MG63 (cell line): ENCODE data around the gene FBXL3. TPM values are rescaled to one million over a fixed set of nuclear protein-coding genes. Genes with fewer than 3 reads are reported as not detected.
A peak's percentile ranks its signal among the peaks of the same experiment; 100 is the strongest.
"Not testable (repeated sequence)": the region's sequence is repeated elsewhere in the genome, so short reads cannot be mapped to it uniquely, and the experiment has no call there.

Source experiments
- DNase-seq: peaks from one replicate; pipeline ENCODE4 v3.0.0-alpha.2; 2020
- H3K27me3 ChIP-seq: fragments of 250-450 bp; sonication (Bioruptor Pico); 2 replicates; pipeline ENCODE4 v1.5.1; 2020; ENCODE audit warnings: mild to moderate bottlenecking, moderate library complexity
- H3K36me3 ChIP-seq: fragments of 250-450 bp; sonication (Bioruptor Pico); 2 replicates; pipeline ENCODE4 v1.5.1; 2020; ENCODE audit warnings: mild to moderate bottlenecking, moderate library complexity
- H3K4me3 ChIP-seq: fragments of 250-450 bp; sonication (Bioruptor Pico); 2 replicates; pipeline ENCODE4 v1.5.1; 2020; ENCODE audit warnings: mild to moderate bottlenecking, moderate library complexity
- H3K9me3 ChIP-seq: fragments of 250-450 bp; sonication (Bioruptor Pico); 2 replicates; pipeline ENCODE4 v1.5.1; 2020; ENCODE audit warnings: mild to moderate bottlenecking, moderate library complexity
- total RNA-seq: library from RNA; depleted of rRNA; stranded (reverse); fragments of >200 nt; shearing (Covaris generic); gene quantifications from 2 replicates; pipeline ENCODE4 v1.2.3, GENCODE V29; 2014; ENCODE audit warnings: low replicate concordance; rRNA removed

Gene FBXL3
- total RNA-seq, 1 experiment from 2014 or later = 27.3 TPM

DNA sequence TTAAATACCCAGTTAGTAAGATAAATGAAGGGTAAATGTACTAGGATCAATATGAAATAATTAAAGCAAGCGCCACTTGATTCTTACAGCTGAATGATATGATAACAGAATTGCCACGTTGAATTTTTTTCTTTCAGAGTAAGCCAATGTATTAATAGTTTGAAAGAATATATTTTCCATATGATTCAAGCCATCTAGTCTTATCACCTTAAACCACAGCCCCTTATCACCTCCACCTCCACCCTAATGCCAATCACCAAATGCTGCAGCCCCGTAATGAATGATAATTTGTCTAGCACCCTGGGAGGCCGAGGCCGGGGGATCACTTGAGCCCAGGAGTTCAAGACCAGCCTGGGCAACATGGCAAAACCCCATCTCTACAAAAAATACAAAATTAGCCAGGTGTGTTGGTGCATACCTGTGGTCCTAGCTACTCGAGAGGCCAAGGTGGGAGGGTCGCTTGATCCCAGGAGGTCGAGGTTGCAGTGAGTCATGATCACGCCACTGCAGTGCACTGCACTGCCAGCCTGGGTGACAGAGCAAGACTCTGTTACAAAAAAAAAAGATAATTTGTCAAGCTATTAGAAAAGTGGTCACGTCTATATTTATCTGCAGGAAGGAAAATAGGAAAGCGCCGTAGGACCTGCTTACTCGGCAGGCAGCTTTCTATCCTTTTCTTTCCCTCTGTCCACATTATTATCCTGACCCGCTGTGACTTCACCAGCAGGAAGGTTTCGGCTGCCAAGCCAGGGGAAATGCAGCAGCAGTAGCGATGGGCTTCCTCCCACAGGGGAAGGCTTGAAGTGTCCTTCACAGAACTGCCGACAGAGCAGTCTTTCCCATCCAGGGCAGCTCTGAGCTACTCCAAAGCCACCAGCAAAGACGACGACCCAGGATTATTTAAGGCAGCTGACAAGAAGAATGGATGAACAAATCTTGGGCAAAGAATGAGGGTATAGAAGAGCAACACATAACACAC is 54.8 kb downstream of the FBXL3 start:
- Histone ChIP-seq H3K36me3 (no peaks in the 10 kb centered on the region), H3K27me3 (no peaks in the 10 kb centered on the region), H3K4me3 (no peak overlapping the region), H3K9me3 (no peaks in the 10 kb centered on the region)
- no peak for DNase-seq

DNA sequence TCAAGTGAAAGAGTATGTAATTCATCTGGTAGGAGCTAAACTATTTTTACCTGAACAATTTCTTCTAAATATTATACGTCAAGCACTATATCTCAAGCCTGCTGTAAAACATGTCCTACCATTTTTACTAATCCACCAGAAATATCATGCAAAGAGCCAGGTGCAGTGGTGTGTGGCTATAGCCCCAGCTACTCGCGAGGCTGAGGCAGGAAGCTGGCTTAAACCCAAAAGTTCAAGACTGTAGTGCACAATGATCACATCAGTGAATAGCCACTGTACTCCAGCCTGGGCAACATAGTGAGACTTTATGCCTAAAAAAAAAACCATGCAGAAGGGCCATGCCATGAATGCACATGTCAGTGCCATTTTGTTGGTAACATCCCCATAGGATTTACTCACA is 55.7 kb downstream of the FBXL3 start:
- DNase-seq = no peak
- Histone ChIP-seq H3K9me3 (no peaks in the 10 kb centered on the region), H3K36me3 (no peaks in the 10 kb centered on the region), H3K27me3 (no peaks in the 10 kb centered on the region), H3K4me3 (no peak overlapping the region)

DNA sequence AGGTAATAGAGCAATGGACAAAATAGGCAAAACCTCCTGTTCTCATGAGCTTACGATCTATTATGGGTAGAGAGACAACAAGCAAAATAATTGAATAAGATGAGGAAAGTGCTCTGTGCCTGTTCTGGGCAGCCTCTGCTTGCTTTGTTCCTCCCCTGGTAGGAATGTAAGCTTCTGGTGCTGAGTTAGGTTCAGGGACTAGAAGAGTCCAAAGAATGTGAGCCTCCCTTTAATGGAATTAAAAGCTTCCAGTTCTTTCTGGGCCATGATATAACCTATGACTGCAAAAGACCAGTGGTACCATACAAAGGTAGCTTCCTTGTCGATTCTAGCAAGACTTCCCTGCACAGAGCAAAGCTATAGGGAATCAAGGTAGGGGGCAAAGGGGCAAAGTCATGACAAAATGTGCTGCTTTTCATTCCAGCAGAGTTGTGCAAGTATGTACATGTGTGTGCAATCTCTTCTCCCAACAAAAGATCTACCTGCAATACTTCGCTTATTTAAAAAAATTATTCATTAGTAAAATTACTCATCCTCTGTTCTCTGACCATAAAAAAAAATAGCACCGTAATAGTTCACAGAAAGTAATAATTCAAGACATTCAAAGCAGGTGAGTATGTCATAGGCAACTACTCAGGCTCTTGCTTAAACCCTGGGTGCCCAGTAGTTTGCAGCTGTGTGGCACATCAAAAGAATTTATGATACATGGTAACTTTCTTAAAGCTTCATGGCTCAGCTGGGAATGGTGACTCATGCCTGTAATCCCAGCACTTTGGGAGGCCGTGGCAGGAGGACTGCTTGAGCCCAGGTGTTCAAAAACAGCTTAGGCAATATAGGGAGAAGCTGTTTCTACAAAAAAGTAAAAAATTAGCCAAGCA is 57.2 kb downstream of the FBXL3 start:
- Histone ChIP-seq H3K36me3 (no peaks in the 10 kb centered on the region), H3K27me3 (no peaks in the 10 kb centered on the region), H3K4me3 (no peak overlapping the region), H3K9me3 (no peaks in the 10 kb centered on the region)
- peak; percentile 5 for DNase-seq

DNA sequence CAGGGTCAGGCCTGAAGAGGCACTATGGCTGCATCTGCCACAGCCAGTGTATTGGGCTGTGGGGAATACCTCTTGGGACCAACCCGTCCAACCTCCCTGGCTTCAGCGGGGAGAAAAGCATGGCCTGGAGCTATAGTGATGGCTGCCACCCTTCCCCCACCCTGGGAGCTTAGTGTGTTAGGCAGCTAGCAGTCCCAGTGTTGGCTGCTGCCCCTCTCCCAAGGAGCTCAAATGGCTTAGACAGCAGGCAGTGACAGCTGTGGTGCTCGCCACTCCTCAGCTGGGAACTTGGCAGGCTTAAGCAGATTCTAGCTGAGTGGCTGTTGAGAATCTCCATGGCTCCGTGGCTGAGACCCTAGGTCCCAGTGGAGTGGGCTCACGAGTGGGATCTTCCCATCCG is 58.9 kb downstream of the FBXL3 start:
- H3K4me3 ChIP-seq = no peak overlapping the region
- H3K27me3 ChIP-seq = no peaks in the 10 kb centered on the region
- DNase-seq = no peak
- H3K36me3 ChIP-seq = no peaks in the 10 kb centered on the region
- H3K9me3 ChIP-seq = no peaks in the 10 kb centered on the region

DNA sequence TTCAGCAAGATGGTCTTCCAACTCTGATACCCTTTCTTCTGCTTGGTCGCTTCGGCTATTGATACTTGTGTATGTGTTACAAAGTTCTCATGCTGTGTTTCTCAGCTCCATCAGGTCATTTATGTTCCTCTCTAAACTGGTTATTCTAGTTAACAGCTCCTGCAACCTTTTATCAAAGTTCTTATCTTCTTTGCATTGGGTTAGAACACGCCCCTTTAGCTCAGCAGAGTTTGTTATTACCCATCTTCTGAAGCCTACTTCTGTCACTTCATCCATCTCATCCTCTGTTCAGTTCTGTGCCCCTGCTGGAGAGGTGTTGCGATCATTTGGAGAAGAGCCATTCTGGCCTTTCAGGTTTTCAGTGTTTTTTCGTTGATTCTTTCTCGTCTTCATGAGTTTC is 59.9 kb downstream of the FBXL3 start:
- Histone ChIP-seq H3K36me3 (no peaks in the 10 kb centered on the region), H3K27me3 (no peaks in the 10 kb centered on the region)

DNA sequence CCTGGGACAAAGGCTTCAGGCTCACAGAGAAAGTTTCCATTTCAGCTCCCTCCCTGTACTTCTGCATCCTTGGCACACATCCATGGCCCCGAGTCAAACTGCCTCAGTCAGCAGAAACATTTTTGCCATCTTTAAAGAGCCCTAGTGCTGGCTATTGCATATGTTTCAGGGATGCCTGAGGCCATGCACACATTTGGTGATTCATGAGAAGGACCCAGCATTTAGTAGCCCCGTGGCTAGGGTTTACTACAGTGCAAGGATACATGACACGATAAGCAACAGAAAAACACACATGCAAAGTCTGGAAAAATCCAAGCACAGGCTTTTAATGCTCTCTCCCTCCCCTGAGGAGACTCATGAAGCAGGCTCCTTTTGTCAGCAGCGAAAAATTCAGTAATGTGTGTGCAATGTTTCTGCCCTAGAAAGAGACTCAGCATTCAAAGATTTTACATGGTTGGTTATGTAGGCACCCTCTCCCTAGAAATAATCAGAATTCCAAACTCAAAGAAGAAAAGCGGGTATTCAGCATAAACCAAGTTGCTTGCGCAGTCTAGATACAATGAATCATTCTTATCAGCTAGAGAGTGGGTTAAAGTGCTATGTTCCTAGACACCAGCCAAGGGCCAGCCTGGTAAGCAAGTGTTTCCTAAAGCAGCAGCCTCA is 61.1 kb downstream of the FBXL3 start:
- H3K36me3 ChIP-seq = no peaks in the 10 kb centered on the region
- DNase-seq = peak; percentile 44
- H3K27me3 ChIP-seq = no peaks in the 10 kb centered on the region
- no peak overlapping the region for H3K4me3 ChIP-seq
- no peaks in the 10 kb centered on the region; the same call in 1 of the 2 replicates for H3K9me3 ChIP-seq

More for the DNA sequence above, 59.9 kb downstream of the FBXL3 start:
- no peak overlapping the region for H3K4me3 ChIP-seq
- DNase-seq = no peak
- no peaks in the 10 kb centered on the region for H3K9me3 ChIP-seq

DNA sequence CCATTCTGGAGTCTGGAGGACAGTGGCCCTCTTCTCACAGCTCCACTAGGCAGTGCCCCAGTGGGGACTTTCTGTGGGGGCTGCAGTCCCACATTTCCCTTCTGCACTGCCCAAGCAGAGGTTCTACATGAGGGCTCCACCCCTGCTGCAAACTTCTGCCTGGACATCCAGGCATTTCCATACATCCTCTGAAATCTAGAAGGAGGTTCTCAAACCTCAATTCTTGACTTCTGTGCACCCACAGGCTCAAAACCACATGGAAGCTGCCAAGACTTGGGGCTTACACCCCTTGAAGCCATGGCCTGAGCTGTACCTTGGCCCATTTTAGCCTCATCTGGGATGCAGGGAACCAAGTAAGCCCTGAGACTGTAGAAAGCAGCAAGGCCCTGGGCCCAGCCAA is 67.2 kb downstream of the FBXL3 start:
- H3K4me3 ChIP-seq, H3K36me3 ChIP-seq, DNase-seq: not testable (repeated sequence)

DNA sequence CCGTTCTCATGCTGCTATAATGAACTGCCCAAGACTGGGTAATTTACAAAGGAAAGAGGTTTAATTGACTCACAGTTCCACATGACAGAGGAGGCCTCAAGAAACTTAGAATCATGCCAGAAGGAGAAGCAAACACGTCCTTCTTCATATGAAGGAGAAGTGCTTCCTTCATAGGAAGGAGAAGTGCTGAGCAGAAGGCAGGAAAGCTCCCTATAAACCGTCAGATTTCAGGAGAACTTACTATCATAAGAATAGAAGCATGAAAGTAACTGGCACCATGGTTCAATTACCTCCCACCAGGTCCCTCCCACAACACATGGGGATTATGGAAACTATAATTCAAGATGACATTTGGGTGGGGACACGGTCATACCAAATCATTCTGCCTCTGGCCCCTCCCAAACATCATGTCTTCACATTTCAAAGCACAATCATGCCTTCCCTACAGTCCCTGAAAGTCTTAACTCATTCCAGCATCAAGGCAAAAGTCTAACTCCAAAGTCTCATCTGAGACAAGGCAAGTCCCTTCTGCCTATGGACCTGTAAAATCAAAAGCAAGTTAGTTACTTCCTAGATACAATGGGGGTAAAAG is 68.0 kb downstream of the FBXL3 start:
- Histone ChIP-seq H3K36me3 (no peaks in the 10 kb centered on the region), H3K4me3 (no peak overlapping the region), H3K27me3 (no peaks in the 10 kb centered on the region), H3K9me3 (peaks cover 12% of the 10 kb centered on the region)
- DNase-seq = no peak

More for the DNA sequence above, 67.2 kb downstream of the FBXL3 start:
- not testable (repeated sequence) for H3K27me3 ChIP-seq
- H3K9me3 ChIP-seq = peaks cover 12% of the 10 kb centered on the region

DNA sequence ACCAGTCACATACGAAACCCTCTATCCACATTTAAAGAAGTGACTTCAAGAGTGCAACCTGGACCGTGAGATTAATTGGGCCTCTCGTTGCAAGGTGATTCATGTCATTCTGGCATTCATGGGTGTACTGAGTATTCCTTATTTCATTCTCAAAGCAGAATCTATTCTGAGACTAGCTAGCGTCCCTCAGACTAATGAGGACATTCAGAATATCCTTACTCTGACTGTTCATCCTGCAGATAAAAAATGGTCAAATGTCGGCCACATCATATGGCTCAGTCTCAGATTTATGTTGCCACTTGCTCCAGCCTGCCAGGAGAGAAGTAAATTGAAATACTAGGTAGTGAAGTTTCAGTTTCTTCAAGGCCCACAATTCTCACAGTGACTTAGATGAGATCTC is 71.3 kb downstream of the FBXL3 start:
- H3K9me3 ChIP-seq = peaks cover 10% of the 10 kb centered on the region
- no peaks in the 10 kb centered on the region for H3K27me3 ChIP-seq
- H3K4me3 ChIP-seq = no peak overlapping the region
- H3K36me3 ChIP-seq = no peaks in the 10 kb centered on the region
- DNase-seq = no peak

Other genes starting within 250 kb of the FBXL3 start
- 14.9 and 19.3 TPM in 2 replicates for gene KCTD12, start 140.8 kb downstream of the FBXL3 start, total RNA-seq
- 0.16 TPM in 1 of 2 replicates, not detected in the other for gene ACOD1, start 78.6 kb downstream of the FBXL3 start, total RNA-seq
- gene CLN5, start 35.1 kb downstream of the FBXL3 start, total RNA-seq = 13.5 and 17.1 TPM in 2 replicates